ENCODE measurements around the gene ZNF672.
A peak's percentile ranks its signal among the peaks of the same experiment; 100 is the strongest.

ZNF672 gene

GRCh38 chr1:248838357-248839167 lies 538 bp downstream of the ZNF672 start:
- peak; percentile 81 for DNase-seq

- DNase-seq, result no peak
Observed at GRCh38 chr1:248839168-248839555, 1.1 kb downstream of the ZNF672 start.

DNA sequence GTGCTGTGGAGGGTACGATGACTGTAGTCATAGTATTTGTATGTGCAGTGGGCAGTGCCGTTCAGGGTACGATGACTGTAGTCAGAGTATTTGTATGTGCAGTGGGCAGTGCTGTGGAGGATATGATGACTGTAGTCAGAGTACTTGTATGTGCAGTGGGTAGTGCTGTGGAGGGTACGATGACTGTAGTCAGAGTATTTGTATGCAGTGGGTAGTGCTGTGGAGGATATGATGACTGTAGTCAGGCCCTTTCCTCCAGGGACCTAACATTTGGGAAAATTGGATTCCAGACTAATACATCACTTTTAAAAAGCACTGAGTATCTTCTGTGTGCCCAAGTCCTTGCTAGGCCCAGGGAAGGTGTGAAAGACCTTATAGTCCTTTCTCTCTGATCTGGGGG lies 2.9 kb downstream of the ZNF672 start:
- DNase-seq, result no peak

DNA sequence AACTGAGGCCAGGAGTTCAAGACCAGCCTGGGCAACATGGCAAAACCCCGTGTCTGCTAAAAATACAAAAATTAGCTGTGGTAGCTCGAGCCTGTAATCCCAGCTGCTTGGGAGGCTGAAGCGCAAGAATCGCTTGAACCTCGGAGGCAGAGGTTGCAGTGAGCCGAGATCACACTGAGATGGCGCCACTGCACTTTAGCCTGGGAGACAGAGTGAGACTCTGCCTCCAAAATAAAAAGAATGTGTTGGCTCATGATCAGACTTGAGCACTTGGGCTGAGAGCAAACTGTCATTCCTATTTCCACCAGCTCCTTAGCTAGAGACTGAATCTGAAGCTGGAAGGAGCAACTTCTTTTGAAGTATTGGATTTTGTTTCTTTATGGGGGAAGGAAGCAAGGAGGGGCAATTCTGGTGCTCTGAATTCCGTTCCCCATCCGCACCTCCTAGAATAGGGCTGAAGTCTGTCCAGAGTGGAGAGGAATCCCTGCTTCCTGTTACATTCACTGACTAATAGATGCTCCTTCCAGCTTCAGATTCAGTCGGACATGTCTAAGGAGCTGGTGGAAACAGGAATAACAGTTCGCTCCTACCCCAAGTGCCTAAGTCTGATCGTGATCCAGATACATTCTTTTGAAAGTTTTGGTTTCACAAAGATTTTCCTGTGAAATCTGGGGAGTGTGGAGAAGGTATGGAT lies 3.8 kb downstream of the ZNF672 start:
- peak; percentile 73 for DNase-seq

DNA sequence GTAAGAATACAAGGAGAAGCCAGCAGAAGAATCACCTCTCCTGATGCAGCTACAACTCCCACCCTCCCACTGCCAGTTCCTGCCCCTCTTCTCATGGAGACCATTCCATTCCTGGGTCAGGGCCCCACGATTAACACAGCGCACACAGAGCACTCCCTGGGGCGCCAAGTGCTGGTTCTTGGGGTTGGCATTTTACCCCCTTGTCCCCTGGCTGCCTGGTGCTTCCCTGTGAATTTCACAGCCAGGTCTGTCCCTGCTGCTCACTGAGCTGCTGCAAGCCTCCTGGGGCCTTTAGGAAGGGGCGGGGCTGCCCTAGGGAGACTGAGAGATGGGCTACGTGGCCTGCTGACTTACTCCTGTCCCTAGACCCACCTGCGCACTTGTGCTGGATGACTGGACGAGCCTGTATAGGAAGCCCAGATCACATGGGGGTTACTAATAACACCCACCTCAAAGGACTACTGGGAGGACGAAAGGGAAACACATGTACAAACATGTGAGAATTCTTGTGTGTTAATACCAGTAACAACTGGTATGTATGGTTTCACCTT lies 4.8 kb downstream of the ZNF672 start:
- no peak for DNase-seq

DNA sequence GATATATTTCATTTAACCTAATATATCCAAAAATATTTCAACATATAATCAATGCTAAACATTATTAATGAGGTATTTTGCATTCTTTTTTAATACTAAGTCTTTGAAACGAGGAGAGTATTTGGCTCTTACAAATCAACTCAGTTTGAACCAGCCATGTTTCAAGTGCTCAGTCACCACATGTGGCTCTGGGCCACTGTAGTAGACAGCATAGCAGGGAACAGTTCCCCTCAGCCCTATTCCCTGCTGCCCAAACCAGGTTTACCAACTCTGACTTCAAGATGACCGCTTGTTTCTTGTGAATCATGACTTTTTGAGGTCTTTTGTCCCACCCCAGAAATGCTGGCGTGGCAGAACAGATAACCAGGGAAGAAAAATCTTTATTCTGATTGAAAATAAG lies 5.7 kb downstream of the ZNF672 start:
- DNase-seq, result no peak

DNA sequence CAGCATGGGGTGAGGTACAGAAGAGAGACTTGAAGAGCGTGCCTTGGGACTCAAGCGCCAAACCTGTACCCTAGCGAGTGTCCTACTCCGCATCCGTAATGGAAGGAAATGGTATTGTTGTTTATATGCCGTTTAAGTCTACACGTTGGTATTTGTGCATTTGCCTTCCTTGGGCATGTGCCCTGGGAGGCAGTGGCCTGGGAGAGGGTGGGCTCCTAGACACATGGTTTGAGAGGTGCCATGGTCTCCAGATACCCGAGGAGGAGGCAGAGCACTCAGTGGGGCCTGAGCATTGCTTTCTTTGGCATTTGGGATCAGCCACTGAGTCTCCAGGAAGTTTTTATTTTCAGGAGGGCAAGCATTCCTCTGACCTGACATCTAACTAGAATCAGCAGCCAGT lies 6.5 kb downstream of the ZNF672 start:
- DNase-seq, result no peak

- DNase-seq, result no peak
Observed at GRCh38 chr1:248847181-248847955, 9.3 kb downstream of the ZNF672 start.

DNA sequence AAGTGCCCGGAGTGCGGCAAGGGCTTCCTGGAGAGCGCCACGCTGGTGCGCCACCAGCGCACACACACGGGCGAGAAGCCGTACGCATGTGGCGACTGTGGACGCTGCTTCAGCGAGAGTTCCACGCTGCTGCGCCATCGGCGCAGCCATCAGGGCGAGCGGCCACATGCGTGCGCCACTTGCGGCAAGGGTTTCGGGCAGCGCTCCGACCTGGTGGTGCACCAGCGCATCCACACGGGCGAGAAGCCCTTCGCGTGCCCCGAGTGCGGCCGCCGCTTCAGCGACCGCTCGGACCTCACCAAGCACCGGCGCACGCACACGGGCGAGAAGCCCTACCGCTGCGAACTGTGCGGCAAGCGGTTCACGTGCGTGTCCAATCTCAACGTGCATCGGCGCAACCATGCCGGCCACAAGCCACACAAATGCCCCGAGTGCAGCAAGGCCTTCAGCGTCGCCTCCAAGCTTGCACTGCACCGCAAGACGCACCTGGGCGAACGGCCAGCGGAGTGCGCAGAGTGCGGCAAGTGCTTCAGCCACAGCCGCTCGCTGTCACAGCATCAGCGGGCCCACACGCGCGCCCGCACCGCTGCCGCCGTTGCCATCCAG lies 10.0 kb downstream of the ZNF672 start:
- no peak for DNase-seq

DNA sequence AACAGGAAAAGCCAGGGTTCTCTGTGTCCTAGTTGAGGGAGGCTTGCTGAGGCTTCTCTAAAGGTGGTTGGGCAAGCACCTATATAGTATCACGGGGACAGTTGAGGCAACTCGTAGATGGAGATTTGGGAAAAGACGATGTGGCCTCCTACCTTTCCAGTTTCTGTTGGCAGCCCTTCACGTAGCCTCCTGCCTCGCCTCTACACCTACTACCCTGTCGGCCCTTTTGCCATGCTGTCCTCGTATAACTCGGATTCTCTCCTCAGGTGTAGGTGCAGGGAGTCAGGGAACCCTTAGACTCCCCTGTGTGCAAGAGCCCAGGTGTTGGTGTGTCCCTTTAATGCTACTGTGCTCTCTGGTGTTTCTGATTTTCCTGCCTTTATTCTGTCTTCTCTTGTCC lies 10.6 kb downstream of the ZNF672 start:
- DNase-seq, result no peak

DNA sequence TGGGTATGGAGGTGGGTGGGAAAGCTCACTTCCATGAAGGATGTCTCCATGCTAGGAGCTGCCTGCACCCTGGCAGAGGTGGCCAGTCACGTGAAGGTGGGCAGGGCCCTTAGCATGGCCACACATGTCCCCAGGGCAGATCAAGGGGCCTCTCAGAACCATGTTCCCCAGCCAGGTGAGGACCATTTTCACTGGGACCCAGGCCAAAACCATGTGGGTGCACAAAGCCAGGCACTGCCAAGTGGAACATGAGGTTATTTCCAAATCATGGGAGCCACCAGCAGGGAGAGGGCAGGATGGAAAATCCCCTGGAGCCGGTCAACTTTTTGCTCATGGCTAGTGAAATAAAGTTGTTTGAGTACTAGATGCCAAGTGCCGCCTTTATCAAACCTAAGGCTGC lies 11.1 kb downstream of the ZNF672 start:
- DNase-seq, result no peak

DNA sequence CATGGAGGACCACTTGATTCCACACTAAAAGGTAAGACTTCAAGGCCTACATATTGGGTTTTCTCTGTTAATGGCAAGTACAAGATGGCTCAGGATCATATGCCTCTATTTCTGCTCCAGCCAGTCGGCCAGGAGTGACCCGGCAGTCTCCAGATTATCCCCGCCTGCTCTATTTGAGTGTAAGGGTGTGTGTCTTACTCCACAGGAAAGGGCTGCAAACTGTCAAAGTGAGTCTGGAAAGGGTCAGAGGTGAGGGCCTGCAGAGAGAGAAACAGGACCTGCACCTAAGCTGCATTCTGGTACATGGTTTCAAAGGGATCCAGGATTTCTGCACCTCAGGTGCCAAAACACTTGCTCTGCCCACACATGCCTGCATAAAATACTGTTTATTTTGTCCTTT lies 11.6 kb downstream of the ZNF672 start:
- no peak for DNase-seq

- no peak for DNase-seq
Observed at GRCh38 chr1:248850124-248850523, 12.1 kb downstream of the ZNF672 start.

DNA sequence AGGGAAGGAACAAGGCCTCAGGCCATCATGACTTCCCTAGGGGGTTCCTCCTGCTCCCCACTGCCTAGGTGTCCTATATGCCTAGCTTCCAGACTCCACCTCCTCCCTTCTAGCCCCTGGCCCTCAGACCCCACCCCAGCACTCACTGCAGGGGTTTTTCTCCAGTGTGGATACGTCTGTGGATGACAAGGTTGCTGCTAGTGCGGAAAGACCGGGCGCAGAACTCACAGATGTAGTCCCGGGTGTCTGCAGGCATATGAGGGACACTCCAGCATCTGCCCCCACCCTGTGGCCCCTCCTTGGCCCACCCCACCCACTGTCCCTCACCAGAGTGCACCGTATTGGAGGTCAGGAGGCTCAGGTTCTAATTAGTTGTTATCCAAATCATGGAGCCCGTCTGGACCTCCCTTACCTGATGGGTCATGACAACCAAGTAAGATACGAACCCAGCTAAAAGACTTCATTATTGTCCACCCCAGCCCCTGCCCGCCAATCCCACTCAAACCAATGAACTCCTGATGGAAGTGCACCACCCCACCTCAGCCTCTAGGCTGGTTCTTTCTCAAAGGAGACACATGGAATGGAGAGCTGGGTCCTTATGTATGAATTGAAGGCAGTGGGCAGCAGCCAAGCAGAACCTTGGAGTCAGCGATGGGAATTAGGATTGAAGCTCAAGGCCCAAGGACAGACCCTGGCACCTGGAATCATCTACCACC lies 12.7 kb downstream of the ZNF672 start:
- DNase-seq, result no peak

DNA sequence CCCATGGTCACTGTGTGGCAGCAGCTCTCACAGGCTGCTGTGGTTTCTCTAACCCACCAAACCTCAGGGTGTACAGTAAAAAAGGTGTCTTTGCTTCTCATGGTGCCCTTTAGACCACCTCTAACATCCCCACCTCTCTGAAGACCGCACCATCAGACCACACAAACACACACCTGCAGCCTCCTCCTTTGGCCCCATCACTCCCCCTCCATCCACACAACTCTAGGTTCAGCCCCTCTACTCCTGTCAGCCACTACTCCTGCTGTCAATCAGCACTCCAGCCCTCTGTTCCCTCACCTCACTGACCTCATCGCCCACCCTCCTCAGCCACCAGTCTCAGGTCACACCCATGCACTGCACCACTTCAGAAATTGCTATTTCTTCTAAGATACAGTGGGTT lies 13.4 kb downstream of the ZNF672 start:
- DNase-seq, result no peak

- DNase-seq, result peak; percentile 73
Observed at GRCh38 chr1:248852481-248853405, 14.7 kb downstream of the ZNF672 start.

- no peak for DNase-seq
Observed at GRCh38 chr1:248853663-248854375, 15.8 kb downstream of the ZNF672 start.

DNA sequence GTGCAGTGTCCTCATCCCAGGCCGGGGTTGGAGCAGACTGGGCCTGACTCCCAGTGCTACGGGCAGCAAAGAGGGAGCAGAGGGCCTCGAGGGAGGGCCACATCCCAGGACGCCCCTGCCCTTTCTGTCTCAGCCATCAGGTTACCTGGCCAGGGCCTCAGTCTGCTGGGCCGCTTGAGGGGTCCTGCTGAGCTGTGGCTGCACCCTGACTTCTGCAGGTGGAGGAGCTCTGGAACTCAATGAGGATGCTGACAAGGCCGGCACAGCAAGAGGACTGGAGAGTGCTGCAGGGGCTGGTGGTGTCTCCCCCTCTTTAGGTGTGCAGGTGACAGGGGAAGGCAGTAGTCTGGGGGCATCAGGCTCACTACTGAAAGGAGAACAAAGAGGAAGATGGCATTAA lies 17.6 kb downstream of the ZNF672 start:
- no peak for DNase-seq

DNA sequence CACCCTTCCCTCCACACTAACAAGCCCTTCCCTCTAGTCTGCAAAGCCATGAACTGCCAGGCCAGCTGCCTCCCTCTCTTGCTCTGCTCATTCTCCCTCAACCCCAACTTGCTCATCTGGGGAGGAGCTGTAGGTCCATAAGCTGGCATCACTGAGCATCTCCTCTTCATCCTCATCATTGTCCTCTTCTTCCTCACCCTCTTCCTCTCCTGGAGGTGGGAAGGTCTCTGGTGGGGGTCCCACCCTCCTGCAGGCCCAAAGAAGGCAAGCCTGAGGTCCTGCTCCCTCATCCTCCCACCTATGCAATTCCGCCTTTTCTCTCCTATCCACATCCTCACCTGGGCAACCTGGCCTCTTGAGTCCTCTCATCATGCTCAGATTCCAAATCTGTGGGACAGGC lies 18.2 kb downstream of the ZNF672 start:
- DNase-seq, result no peak

- no peak for DNase-seq
Observed at GRCh38 chr1:248857201-248857600, 19.2 kb downstream of the ZNF672 start.

DNA sequence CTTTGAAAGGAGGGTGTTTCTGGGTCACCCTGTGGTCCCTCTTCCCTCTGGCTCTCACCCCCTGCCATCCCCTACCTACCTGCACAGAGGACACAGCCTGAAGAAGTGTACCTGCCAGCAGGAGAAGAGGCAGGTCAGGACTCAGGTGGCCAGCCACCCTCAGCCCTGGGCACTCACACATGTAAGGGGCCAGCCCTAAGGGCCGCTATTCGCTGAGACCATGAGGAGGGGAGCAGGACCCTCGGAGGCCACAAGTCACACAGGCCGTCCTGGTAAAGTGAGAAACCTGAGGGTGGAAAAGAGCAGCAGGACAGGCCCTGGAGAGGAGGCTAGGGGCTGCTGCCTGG lies 19.7 kb downstream of the ZNF672 start:
- DNase-seq, result no peak
